ENCODE results near the gene CCT7. TPM values are rescaled to one million over a fixed set of nuclear protein-coding genes. Genes with fewer than 3 reads are reported as not detected.
A peak's percentile ranks its signal among the peaks of the same experiment; 100 is the strongest.

CCT7 gene
- total and polyA plus RNA-seq, 10 of the 15 experiments (the other 5 are each of a cell fraction or from before 2014, with no cell fraction given), result 206 to 598 (median 486) TPM

DNA sequence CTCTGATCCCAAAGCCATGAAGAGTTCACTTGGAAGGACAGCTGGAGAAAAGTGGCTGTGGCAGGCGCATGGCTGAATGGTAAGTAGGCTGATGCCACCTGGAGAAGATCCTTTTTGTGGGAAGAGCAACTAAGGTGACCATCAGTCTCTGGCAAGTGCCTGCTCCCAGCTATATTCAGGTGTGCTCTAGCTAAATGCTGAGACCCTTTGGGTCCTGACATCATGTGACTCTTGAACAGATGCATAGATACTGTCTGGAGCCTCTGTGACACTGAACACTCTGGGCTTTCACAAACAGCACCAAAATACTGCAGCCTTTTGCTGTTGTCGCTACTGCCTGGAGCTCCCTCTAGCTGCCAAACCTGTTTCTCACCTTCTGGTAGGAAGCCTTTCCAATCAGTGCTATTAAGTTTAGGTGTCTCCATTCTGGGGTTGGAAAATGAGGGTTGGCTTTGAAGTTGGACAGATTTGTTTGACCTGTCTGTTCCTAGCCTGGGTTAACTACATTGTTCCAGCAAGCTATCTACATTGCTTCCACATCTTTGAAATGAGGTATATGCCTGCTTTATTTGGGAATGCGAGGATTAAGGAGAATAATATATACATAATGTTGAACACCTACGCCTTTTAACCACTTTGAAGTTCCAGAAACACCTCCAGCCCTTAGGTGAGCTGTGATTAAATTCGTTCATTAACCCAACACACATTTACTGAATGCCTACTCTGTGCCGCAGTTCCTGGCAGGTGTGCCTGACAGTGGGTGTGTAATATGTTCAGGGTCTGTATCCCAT lies 56.1 kb downstream of the CCT7 start (continued):
- TF ChIP-seq, protein P1, sequence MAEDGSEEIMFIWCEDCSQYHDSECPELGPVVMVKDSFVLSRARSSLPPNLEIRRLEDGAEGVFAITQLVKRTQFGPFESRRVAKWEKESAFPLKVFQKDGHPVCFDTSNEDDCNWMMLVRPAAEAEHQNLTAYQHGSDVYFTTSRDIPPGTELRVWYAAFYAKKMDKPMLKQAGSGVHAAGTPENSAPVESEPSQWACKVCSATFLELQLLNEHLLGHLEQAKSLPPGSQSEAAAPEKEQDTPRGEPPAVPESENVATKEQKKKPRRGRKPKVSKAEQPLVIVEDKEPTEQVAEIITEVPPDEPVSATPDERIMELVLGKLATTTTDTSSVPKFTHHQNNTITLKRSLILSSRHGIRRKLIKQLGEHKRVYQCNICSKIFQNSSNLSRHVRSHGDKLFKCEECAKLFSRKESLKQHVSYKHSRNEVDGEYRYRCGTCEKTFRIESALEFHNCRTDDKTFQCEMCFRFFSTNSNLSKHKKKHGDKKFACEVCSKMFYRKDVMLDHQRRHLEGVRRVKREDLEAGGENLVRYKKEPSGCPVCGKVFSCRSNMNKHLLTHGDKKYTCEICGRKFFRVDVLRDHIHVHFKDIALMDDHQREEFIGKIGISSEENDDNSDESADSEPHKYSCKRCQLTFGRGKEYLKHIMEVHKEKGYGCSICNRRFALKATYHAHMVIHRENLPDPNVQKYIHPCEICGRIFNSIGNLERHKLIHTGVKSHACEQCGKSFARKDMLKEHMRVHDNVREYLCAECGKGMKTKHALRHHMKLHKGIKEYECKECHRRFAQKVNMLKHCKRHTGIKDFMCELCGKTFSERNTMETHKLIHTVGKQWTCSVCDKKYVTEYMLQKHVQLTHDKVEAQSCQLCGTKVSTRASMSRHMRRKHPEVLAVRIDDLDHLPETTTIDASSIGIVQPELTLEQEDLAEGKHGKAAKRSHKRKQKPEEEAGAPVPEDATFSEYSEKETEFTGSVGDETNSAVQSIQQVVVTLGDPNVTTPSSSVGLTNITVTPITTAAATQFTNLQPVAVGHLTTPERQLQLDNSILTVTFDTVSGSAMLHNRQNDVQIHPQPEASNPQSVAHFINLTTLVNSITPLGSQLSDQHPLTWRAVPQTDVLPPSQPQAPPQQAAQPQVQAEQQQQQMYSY (CRISPR knock-in tag; IDR thresholded peaks at IDR 0.05), result no peak
- TF ChIP-seq HDGF (IDR thresholded peaks at IDR 0.05) (no peak), IKZF2 (IDR thresholded peaks at IDR 0.05) (no peak), BHLHE40 (IDR thresholded peaks at IDR 0.05; ENCODE audit: borderline replicate concordance in 1 of 2, low read depth in 2 of 2, low read length in 1 of 2) (0 out of 4 replicates have a peak, but pooled peaks of 1 of the 2 experiments have one; percentile 9), YBX1 (IDR thresholded peaks at IDR 0.05) (no peak), POLR2AphosphoS5 (IDR thresholded peaks at IDR 0.05; ENCODE audit: low read length) (no peak), RAD21 (IDR thresholded peaks at IDR 0.05; ENCODE audit: insufficient read depth, low read depth, low read length) (peak; percentile 67), SMC3 (IDR thresholded peaks at IDR 0.05; ENCODE audit: borderline replicate concordance, low read length) (peak; percentile 39; the same call in 1 of the 2 replicates), ZZZ3 (IDR thresholded peaks at IDR 0.05; ENCODE audit: control insufficient read depth, insufficient read length, low read depth) (no peak), MEF2B (IDR thresholded peaks at IDR 0.05; ENCODE audit: partially characterized antibody, poor library complexity, severe bottlenecking) (no peak), POU2F2 (IDR thresholded peaks at IDR 0.05; ENCODE audit: borderline replicate concordance, low read depth, low read length) (no peak)
- TF ChIP-seq, protein P2, sequence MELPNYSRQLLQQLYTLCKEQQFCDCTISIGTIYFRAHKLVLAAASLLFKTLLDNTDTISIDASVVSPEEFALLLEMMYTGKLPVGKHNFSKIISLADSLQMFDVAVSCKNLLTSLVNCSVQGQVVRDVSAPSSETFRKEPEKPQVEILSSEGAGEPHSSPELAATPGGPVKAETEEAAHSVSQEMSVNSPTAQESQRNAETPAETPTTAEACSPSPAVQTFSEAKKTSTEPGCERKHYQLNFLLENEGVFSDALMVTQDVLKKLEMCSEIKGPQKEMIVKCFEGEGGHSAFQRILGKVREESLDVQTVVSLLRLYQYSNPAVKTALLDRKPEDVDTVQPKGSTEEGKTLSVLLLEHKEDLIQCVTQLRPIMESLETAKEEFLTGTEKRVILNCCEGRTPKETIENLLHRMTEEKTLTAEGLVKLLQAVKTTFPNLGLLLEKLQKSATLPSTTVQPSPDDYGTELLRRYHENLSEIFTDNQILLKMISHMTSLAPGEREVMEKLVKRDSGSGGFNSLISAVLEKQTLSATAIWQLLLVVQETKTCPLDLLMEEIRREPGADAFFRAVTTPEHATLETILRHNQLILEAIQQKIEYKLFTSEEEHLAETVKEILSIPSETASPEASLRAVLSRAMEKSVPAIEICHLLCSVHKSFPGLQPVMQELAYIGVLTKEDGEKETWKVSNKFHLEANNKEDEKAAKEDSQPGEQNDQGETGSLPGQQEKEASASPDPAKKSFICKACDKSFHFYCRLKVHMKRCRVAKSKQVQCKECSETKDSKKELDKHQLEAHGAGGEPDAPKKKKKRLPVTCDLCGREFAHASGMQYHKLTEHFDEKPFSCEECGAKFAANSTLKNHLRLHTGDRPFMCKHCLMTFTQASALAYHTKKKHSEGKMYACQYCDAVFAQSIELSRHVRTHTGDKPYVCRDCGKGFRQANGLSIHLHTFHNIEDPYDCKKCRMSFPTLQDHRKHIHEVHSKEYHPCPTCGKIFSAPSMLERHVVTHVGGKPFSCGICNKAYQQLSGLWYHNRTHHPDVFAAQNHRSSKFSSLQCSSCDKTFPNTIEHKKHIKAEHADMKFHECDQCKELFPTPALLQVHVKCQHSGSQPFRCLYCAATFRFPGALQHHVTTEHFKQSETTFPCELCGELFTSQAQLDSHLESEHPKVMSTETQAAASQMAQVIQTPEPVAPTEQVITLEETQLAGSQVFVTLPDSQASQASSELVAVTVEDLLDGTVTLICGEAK (IDR thresholded peaks at IDR 0.05; ENCODE audit: borderline replicate concordance), result no peak
- TF ChIP-seq, protein P3, sequence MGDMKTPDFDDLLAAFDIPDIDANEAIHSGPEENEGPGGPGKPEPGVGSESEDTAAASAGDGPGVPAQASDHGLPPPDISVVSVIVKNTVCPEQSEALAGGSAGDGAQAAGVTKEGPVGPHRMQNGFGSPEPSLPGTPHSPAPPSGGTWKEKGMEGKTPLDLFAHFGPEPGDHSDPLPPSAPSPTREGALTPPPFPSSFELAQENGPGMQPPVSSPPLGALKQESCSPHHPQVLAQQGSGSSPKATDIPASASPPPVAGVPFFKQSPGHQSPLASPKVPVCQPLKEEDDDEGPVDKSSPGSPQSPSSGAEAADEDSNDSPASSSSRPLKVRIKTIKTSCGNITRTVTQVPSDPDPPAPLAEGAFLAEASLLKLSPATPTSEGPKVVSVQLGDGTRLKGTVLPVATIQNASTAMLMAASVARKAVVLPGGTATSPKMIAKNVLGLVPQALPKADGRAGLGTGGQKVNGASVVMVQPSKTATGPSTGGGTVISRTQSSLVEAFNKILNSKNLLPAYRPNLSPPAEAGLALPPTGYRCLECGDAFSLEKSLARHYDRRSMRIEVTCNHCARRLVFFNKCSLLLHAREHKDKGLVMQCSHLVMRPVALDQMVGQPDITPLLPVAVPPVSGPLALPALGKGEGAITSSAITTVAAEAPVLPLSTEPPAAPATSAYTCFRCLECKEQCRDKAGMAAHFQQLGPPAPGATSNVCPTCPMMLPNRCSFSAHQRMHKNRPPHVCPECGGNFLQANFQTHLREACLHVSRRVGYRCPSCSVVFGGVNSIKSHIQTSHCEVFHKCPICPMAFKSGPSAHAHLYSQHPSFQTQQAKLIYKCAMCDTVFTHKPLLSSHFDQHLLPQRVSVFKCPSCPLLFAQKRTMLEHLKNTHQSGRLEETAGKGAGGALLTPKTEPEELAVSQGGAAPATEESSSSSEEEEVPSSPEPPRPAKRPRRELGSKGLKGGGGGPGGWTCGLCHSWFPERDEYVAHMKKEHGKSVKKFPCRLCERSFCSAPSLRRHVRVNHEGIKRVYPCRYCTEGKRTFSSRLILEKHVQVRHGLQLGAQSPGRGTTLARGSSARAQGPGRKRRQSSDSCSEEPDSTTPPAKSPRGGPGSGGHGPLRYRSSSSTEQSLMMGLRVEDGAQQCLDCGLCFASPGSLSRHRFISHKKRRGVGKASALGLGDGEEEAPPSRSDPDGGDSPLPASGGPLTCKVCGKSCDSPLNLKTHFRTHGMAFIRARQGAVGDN (IDR thresholded peaks at IDR 0.05), result no peak
- TF ChIP-seq, protein P4, sequence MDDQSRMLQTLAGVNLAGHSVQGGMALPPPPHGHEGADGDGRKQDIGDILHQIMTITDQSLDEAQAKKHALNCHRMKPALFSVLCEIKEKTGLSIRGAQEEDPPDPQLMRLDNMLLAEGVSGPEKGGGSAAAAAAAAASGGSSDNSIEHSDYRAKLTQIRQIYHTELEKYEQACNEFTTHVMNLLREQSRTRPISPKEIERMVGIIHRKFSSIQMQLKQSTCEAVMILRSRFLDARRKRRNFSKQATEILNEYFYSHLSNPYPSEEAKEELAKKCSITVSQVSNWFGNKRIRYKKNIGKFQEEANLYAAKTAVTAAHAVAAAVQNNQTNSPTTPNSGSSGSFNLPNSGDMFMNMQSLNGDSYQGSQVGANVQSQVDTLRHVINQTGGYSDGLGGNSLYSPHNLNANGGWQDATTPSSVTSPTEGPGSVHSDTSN (IDR thresholded peaks at IDR 0.05; ENCODE audit: insufficient replicate concordance, low read depth, low read length), result no peak
